PC-9 (cell line): Measurements from ENCODE around the gene POLE4. TPM values are rescaled to one million over a fixed set of nuclear protein-coding genes. Genes with fewer than 3 reads are reported as not detected.

Experiments used
- BruUV-seq: library from RNA; stranded (reverse); fragments of 400-500 nt; replicated peaks from 2 replicates; lab custom pipeline; 2021; lab: Mats Ljungman, UMichigan
- CTCF ChIA-PET: fragments of 300-600 bp; sonication (Branson Sonifier 250); formaldehyde crosslinking; loops from one replicate; lab custom pipeline; 2022; ENCODE audit warnings: antibody characterized with exemption; lab: Charles Lee
- POLR2A ChIA-PET: fragments of 300-600 bp; sonication (Branson Sonifier 250); formaldehyde crosslinking; loops from one replicate; lab custom pipeline; 2022; ENCODE audit warnings: antibody characterized with exemption; ENCODE audit not compliant: unreplicated experiment; lab: Charles Lee
- DNase-seq, 2 experiments: peaks; one replicate each; pipeline versions ENCODE4 v3.0.0 to v3.0.0-alpha.2; 2015 to 2022; ENCODE audit warnings: mixed read lengths in 1 of 2
- H2AFZ ChIP-seq: fragments of 200-600 bp; sonication (generic); 2 replicates; pipeline ENCODE4 v1.8.1; 2017; ENCODE audit warnings: antibody characterized with exemption
- H3F3A ChIP-seq: fragments of 200-600 bp; sonication (generic); 2 replicates; pipeline ENCODE4 v1.8.1; 2017; ENCODE audit warnings: antibody characterized with exemption, mild to moderate bottlenecking, low read depth; ENCODE audit not compliant: insufficient read depth
- H3K27ac ChIP-seq: fragments of 200-600 bp; sonication (generic); 2 replicates; pipeline ENCODE4 v1.6.1; 2016; ENCODE audit warnings: mixed run types
- H3K27me3 ChIP-seq: fragments of 200-600 bp; sonication (generic); 2 replicates; pipeline ENCODE4 v1.6.1; 2016; ENCODE audit warnings: low read depth, mixed run types; ENCODE audit not compliant: insufficient read depth
- H3K36me3 ChIP-seq: fragments of 200-600 bp; sonication (generic); 2 replicates; pipeline ENCODE4 v1.6.1; 2016; ENCODE audit warnings: low read depth, mixed run types
- H3K4me1 ChIP-seq: fragments of 200-600 bp; sonication (generic); replicated peaks from 2 replicates; pipeline ENCODE4 v1.6.1; 2016; ENCODE audit warnings: mixed run types; ENCODE audit not compliant: insufficient read depth
- H3K4me2 ChIP-seq: fragments of 200-600 bp; sonication (generic); 2 replicates; pipeline ENCODE4 v1.6.1; 2017; ENCODE audit warnings: mixed run types
- H3K4me3 ChIP-seq: fragments of 200-600 bp; sonication (generic); 2 replicates; pipeline ENCODE4 v1.6.1; 2016; ENCODE audit warnings: mixed run types
- H3K79me2 ChIP-seq: fragments of 200-600 bp; sonication (generic); 2 replicates; pipeline ENCODE4 v1.6.1; 2017; ENCODE audit warnings: low read depth, mixed run types
- H3K9me2 ChIP-seq: fragments of 200-600 bp; sonication (generic); 2 replicates; pipeline ENCODE4 v1.8.1; 2017; ENCODE audit warnings: mild to moderate bottlenecking; ENCODE audit not compliant: insufficient read depth
- H3K9me3 ChIP-seq: fragments of 200-600 bp; sonication (generic); 2 replicates; pipeline ENCODE4 v1.8.1; 2016; ENCODE audit warnings: low read depth; ENCODE audit not compliant: insufficient read depth
- H4K20me1 ChIP-seq: fragments of 200-600 bp; sonication (generic); 2 replicates; pipeline ENCODE4 v1.8.1; 2017; ENCODE audit not compliant: insufficient read depth
- EZH2 ChIP-seq: fragments of 200-600 bp; sonication (generic); IDR thresholded peaks from 2 replicates; pipeline ENCODE4 v1.8.0; 2017; ENCODE audit warnings: antibody characterized with exemption, low read depth
- intact Hi-C: fragments of 100-400 bp; cut with micrococcal nuclease; formaldehyde crosslinking; loops from one replicate; pipeline ENCODE4 v1.10.0; 2022; ENCODE audit not compliant: unreplicated experiment
- total RNA-seq: library from RNA; stranded (reverse); gene quantifications from 2 replicates; pipeline ENCODE4 v1.2.3, GENCODE V29; 2021
- TF ChIP-seq, protein P1 (sequence below): fragments of 200-600 bp; sonication (generic); conservative IDR thresholded peaks from 2 replicates; pipeline ENCODE4 v1.6.1; 2017; ENCODE audit warnings: mixed run types, antibody characterized with exemption, mild to moderate bottlenecking, moderate library complexity

The POLE4 gene
- total RNA-seq, 1 experiment from 2014 or later = 53.8 TPM

DNA sequence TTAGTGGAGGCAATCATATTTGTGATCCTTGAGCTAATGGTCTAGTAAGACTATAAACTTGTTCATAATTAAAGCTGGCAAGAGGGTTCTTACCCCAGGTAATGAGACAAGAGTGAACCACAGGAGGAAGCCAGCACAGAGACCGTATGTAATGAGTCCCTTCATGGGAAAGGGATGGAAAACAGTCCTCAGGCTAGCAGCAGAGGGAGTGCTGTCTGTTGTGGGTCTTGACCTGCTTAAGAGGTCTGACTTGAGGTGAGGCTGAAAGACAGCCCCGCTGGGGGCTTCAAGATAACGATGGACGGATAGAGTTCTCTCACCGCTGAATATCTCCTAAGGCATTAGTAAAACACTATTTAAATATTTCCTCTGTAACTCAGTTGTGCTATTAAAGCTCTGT is 16.2 kb upstream of the POLE4 start:
- CTCF ChIA-PET = no interaction called here
- POLR2A ChIA-PET = no interaction called here

DNA sequence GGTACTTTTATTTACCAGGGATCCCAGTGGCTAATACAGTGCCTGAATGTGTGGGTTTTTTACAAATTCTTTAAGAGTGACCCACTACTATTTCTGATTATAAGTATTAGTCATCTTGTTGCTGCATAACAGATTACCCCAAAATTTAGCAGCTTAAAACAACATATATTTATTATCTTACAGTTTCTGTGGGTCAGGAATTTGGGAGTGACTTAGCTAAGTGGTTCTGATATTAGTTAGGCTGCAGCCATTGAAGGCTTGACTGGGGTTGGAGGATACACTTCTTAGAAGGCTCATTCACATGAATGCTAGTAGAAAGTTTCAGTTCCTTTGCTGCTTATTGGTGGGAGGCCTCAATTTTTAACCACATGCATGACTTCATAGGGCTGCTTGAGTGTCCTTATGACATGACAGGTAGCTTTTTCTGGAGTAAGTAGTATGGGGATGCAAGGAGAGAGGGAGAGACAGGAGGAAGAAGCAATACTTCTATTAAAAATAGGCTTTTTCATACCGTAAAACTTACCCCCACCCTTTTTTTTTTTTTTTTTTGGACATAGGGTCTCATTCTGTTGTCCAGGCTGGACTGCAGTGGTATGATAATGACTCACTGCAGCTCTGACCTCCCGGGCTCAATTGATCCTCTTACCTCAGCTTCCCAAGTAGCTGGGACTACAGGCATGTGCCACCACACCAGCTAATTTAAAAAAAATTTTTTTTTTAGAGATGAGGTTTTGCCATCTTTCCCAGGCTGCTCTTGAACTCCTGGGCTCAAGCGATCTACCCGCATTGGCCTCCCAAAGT is 13.3 kb upstream of the POLE4 start:
- Histone ChIP-seq H3K9me2 (no peaks in the 10 kb centered on the region), H3K4me2 (no peak overlapping the region), H3K27me3 (no peaks in the 10 kb centered on the region), H4K20me1 (no peaks in the 10 kb centered on the region), H3K9me3 (no peaks in the 10 kb centered on the region), H3F3A (no peaks in the 10 kb centered on the region; the same call in 1 of the 2 replicates), H3K79me2 (0 out of 2 replicates have a peak, but pooled peaks cover 3% of the 10 kb centered on the region), H3K4me1 (peaks cover 6% of the 10 kb centered on the region), H3K4me3 (no peak overlapping the region), H3K36me3 (no peaks in the 10 kb centered on the region), H3K27ac (no peak overlapping the region), H2AFZ (no peak overlapping the region)
- no TSS peak for BruUV-seq
- TF ChIP-seq EZH2 = no peak
- DNase-seq = no peak
- ChIA-PET CTCF (no interaction called here), POLR2A (no interaction called here)
- intact Hi-C loops = no loop called here

More for the DNA sequence above, 16.2 kb upstream of the POLE4 start:
- no peaks in the 10 kb centered on the region for H3K9me2 ChIP-seq
- no peaks in the 10 kb centered on the region for H3K36me3 ChIP-seq
- H3K4me2 ChIP-seq = no peak overlapping the region
- H3K79me2 ChIP-seq = no peaks in the 10 kb centered on the region
- H3K4me3 ChIP-seq = no peak overlapping the region
- no peak overlapping the region for H2AFZ ChIP-seq
- no peaks in the 10 kb centered on the region for H4K20me1 ChIP-seq
- H3K27ac ChIP-seq = no peak overlapping the region
- H3K9me3 ChIP-seq = no peaks in the 10 kb centered on the region
- H3F3A ChIP-seq = no peaks in the 10 kb centered on the region
- DNase-seq = no peak
- intact Hi-C loops = no loop called here
- H3K27me3 ChIP-seq = no peaks in the 10 kb centered on the region
- H3K4me1 ChIP-seq = no peaks in the 10 kb centered on the region
- BruUV-seq = no TSS peak
- TF ChIP-seq, protein P1, sequence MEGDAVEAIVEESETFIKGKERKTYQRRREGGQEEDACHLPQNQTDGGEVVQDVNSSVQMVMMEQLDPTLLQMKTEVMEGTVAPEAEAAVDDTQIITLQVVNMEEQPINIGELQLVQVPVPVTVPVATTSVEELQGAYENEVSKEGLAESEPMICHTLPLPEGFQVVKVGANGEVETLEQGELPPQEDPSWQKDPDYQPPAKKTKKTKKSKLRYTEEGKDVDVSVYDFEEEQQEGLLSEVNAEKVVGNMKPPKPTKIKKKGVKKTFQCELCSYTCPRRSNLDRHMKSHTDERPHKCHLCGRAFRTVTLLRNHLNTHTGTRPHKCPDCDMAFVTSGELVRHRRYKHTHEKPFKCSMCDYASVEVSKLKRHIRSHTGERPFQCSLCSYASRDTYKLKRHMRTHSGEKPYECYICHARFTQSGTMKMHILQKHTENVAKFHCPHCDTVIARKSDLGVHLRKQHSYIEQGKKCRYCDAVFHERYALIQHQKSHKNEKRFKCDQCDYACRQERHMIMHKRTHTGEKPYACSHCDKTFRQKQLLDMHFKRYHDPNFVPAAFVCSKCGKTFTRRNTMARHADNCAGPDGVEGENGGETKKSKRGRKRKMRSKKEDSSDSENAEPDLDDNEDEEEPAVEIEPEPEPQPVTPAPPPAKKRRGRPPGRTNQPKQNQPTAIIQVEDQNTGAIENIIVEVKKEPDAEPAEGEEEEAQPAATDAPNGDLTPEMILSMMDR = no peak
- no peak for TF ChIP-seq EZH2

- Histone ChIP-seq H3K4me3 (no peak overlapping the region), H3K9me3 (no peaks in the 10 kb centered on the region), H3K9me2 (no peaks in the 10 kb centered on the region), H3K79me2 (0 out of 2 replicates have a peak, but pooled peaks cover 3% of the 10 kb centered on the region), H3K4me2 (no peak overlapping the region), H2AFZ (no peak overlapping the region), H4K20me1 (no peaks in the 10 kb centered on the region), H3K36me3 (no peaks in the 10 kb centered on the region), H3K27ac (no peak overlapping the region), H3K4me1 (peaks cover 6% of the 10 kb centered on the region), H3K27me3 (no peaks in the 10 kb centered on the region), H3F3A (no peaks in the 10 kb centered on the region; the same call in 1 of the 2 replicates)
- ChIA-PET POLR2A (no interaction called here), CTCF (no interaction called here)
- TF ChIP-seq, protein P1 = no peak
- TF ChIP-seq EZH2 = no peak
- intact Hi-C loops = no loop called here
- DNase-seq = no peak
- no TSS peak for BruUV-seq
Measured at GRCh38 chr2:74945788-74946331, 12.6 kb upstream of the POLE4 start.
